HepG2 (cell line): ENCODE measurements around the gene CNPY4. TPM values are rescaled to one million over a fixed set of nuclear protein-coding genes. Genes with fewer than 3 reads are reported as not detected.
A peak's percentile ranks its signal among the peaks of the same experiment; 100 is the strongest.

Experiments used
- ARID5B ChIP-seq: IDR thresholded peaks from 2 replicates; pipeline ENCODE4 v1.4.0; 2020; ENCODE audit warnings: mild to moderate bottlenecking, missing genetic modification reagents
- HDAC2 ChIP-seq: sonication (generic); formaldehyde crosslinking; IDR thresholded peaks from 2 replicates; pipeline ENCODE4 v1.4.0; 2020; ENCODE audit warnings: missing genetic modification reagents
- HNRNPK ChIP-seq: fragments of 200-400 bp; formaldehyde crosslinking; IDR thresholded peaks from 2 replicates; pipeline ENCODE4 v1.6.1; 2018; ENCODE audit warnings: low read length, low read depth, moderate library complexity, mild to moderate bottlenecking; ENCODE audit not compliant: poor library complexity, severe bottlenecking
- JDP2 ChIP-seq: sonication (generic); formaldehyde crosslinking; IDR thresholded peaks from 2 replicates; pipeline ENCODE4 v1.8.1; 2022; ENCODE audit warnings: missing genetic modification reagents, borderline replicate concordance
- MXI1 ChIP-seq: IDR thresholded peaks from 3 replicates; pipeline ENCODE4 v1.6.1; 2012; ENCODE audit warnings: low read depth, low read length, inconsistent platforms, borderline replicate concordance
- PHF8 ChIP-seq: sonication (generic); formaldehyde crosslinking; IDR thresholded peaks from 2 replicates; pipeline ENCODE4 v1.5.0; 2020; ENCODE audit warnings: missing genetic modification reagents
- PLSCR1 ChIP-seq: sonication (generic); formaldehyde crosslinking; IDR thresholded peaks from 2 replicates; pipeline ENCODE4 v1.5.0; 2020; ENCODE audit warnings: missing genetic modification reagents, mild to moderate bottlenecking, borderline replicate concordance
- RFXAP ChIP-seq: sonication (generic); formaldehyde crosslinking; IDR thresholded peaks from 2 replicates; pipeline ENCODE4 v1.4.0; 2020; ENCODE audit warnings: missing genetic modification reagents, borderline replicate concordance
- SP4 ChIP-seq: sonication (generic); formaldehyde crosslinking; IDR thresholded peaks from 2 replicates; pipeline ENCODE4 v1.8.1; 2023; ENCODE audit warnings: mild to moderate bottlenecking, missing genetic modification reagents
- TOPORS ChIP-seq: sonication (generic); formaldehyde crosslinking; IDR thresholded peaks from 2 replicates; pipeline ENCODE4 v1.8.0; 2023; ENCODE audit warnings: mild to moderate bottlenecking, missing genetic modification reagents
- ZBTB44 ChIP-seq: sonication (generic); formaldehyde crosslinking; IDR thresholded peaks from 2 replicates; pipeline ENCODE4 v1.4.0; 2020; ENCODE audit warnings: missing genetic modification reagents
- ZNF143 ChIP-seq: sonication (generic); formaldehyde crosslinking; IDR thresholded peaks from 2 replicates; pipeline ENCODE4 v1.4.0; 2020; ENCODE audit warnings: missing genetic modification reagents
- ZNF30 ChIP-seq: sonication (generic); formaldehyde crosslinking; IDR thresholded peaks from 2 replicates; pipeline ENCODE4 v1.5.0; 2020; ENCODE audit warnings: mild to moderate bottlenecking, missing genetic modification reagents
- ZNF33A ChIP-seq: sonication (generic); formaldehyde crosslinking; IDR thresholded peaks from 2 replicates; pipeline ENCODE4 v1.5.1; 2020; ENCODE audit warnings: missing genetic modification reagents, mild to moderate bottlenecking, moderate library complexity, borderline replicate concordance
- ZNF468 ChIP-seq: sonication (generic); formaldehyde crosslinking; IDR thresholded peaks from 2 replicates; pipeline ENCODE4 v1.8.0; 2022; ENCODE audit warnings: mild to moderate bottlenecking, moderate library complexity, missing genetic modification reagents
- ZNF530 ChIP-seq: sonication (generic); formaldehyde crosslinking; IDR thresholded peaks from 2 replicates; pipeline ENCODE4 v1.5.0; 2020; ENCODE audit warnings: low read depth, mild to moderate bottlenecking, missing genetic modification reagents
- ZNF558 ChIP-seq: sonication (generic); formaldehyde crosslinking; IDR thresholded peaks from 2 replicates; pipeline ENCODE4 v1.9.0; 2022; ENCODE audit warnings: mild to moderate bottlenecking, missing genetic modification reagents, borderline replicate concordance
- polyA plus RNA-seq, 8 experiments: library from polyadenylated mRNA; depleted of rRNA in 3 of 8; stranded (reverse) in 7 of 8; unstranded in 1 of 8; fragments of >200 nt; fragmentation: Illumina TruSeq in 4 of 8; extraction: Trizol in 4 of 8; gene quantifications; 2 replicates each; pipeline versions ENCODE4 v1.2.1 to v1.2.3, GENCODE V29; 2011 to 2016; ENCODE audit warnings: low read depth in 4 of 8, missing spikeins in 1 of 8, mixed read lengths in 1 of 8; ENCODE audit not compliant: insufficient read depth in 1 of 8
- total RNA-seq, 5 experiments: library from RNA; depleted of rRNA; stranded (reverse); fragments of >200 nt; fragmentation: Illumina TruSeq; extraction: Trizol; gene quantifications; 2 replicates each; pipeline ENCODE4 v1.2.3, GENCODE V29; 2016; ENCODE audit warnings: low read depth in 1 of 5
- TF ChIP-seq, protein P1 (sequence below): sonication (generic); formaldehyde crosslinking; IDR thresholded peaks from 2 replicates; pipeline ENCODE4 v1.5.1; 2020; ENCODE audit warnings: missing genetic modification reagents, mild to moderate bottlenecking, borderline replicate concordance
- TF ChIP-seq, protein P2 (sequence below): IDR thresholded peaks from 2 replicates; pipeline ENCODE4 v1.6.1; 2016

The CNPY4 gene
- total and polyA plus RNA-seq, 2 of the 13 experiments (the other 11 are each of a cell fraction or from before 2014, with no cell fraction given), result 6.2 to 12.7 TPM

- TF ChIP-seq ARID5B (CRISPR knock-in tag) (peak; percentile 44; the same call in 1 of the 2 replicates), HNRNPK (peak; percentile 42), PHF8 (CRISPR knock-in tag) (peak; percentile 85), ZNF143 (CRISPR knock-in tag) (peak; percentile 48; the same call in 1 of the 2 replicates), ZNF530 (CRISPR knock-in tag) (no peak; the same call in 1 of the 2 replicates), PLSCR1 (CRISPR knock-in tag) (0 out of 2 replicates have a peak, but pooled peaks have one; percentile 28), MXI1 (peak; percentile 88; the same call in 1 of the 3 replicates), JDP2 (CRISPR knock-in tag) (peak; percentile 60; the same call in 1 of the 2 replicates), RFXAP (CRISPR knock-in tag) (no peak; the same call in 1 of the 2 replicates), ZNF558 (peak; percentile 94; the same call in 1 of the 2 replicates), ZNF33A (no peak), TOPORS (CRISPR knock-in tag) (no peak), ZNF30 (peak; percentile 90; the same call in 1 of the 2 replicates), ZNF468 (CRISPR knock-in tag) (peak; percentile 77; the same call in 1 of the 2 replicates), HDAC2 (0 out of 2 replicates have a peak, but pooled peaks have one; percentile 49), ZBTB44 (CRISPR knock-in tag) (peak; percentile 83; the same call in 1 of the 2 replicates), SP4 (CRISPR knock-in tag) (peak; percentile 96)
- TF ChIP-seq, protein P1, sequence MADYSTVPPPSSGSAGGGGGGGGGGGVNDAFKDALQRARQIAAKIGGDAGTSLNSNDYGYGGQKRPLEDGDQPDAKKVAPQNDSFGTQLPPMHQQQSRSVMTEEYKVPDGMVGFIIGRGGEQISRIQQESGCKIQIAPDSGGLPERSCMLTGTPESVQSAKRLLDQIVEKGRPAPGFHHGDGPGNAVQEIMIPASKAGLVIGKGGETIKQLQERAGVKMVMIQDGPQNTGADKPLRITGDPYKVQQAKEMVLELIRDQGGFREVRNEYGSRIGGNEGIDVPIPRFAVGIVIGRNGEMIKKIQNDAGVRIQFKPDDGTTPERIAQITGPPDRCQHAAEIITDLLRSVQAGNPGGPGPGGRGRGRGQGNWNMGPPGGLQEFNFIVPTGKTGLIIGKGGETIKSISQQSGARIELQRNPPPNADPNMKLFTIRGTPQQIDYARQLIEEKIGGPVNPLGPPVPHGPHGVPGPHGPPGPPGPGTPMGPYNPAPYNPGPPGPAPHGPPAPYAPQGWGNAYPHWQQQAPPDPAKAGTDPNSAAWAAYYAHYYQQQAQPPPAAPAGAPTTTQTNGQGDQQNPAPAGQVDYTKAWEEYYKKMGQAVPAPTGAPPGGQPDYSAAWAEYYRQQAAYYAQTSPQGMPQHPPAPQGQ (CRISPR knock-in tag), result no peak
- TF ChIP-seq, protein P2, sequence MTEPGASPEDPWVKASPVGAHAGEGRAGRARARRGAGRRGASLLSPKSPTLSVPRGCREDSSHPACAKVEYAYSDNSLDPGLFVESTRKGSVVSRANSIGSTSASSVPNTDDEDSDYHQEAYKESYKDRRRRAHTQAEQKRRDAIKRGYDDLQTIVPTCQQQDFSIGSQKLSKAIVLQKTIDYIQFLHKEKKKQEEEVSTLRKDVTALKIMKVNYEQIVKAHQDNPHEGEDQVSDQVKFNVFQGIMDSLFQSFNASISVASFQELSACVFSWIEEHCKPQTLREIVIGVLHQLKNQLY, result 0 out of 2 replicates have a peak, but pooled peaks have one; percentile 20
Observed at GRCh38 chr7:100088621-100089457, 30.6 kb upstream of the CNPY4 start, which contains the start of gene COPS6 (continued).
